ENCODE data around the gene VPS13D. TPM values are rescaled to one million over a fixed set of nuclear protein-coding genes. Genes with fewer than 3 reads are reported as not detected.

Gene VPS13D
- total RNA-seq, 4 donors from 2014 or later: 77.5 to 142 (median 94.4) TPM

GRCh38 chr1:12326986-12327385 is 97.2 kb downstream of the VPS13D start:
- TF ChIP-seq, protein P1, sequence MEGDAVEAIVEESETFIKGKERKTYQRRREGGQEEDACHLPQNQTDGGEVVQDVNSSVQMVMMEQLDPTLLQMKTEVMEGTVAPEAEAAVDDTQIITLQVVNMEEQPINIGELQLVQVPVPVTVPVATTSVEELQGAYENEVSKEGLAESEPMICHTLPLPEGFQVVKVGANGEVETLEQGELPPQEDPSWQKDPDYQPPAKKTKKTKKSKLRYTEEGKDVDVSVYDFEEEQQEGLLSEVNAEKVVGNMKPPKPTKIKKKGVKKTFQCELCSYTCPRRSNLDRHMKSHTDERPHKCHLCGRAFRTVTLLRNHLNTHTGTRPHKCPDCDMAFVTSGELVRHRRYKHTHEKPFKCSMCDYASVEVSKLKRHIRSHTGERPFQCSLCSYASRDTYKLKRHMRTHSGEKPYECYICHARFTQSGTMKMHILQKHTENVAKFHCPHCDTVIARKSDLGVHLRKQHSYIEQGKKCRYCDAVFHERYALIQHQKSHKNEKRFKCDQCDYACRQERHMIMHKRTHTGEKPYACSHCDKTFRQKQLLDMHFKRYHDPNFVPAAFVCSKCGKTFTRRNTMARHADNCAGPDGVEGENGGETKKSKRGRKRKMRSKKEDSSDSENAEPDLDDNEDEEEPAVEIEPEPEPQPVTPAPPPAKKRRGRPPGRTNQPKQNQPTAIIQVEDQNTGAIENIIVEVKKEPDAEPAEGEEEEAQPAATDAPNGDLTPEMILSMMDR (IDR thresholded peaks at IDR 0.05; ENCODE audit: low read depth): no peak

- TF ChIP-seq, protein P1 (IDR thresholded peaks at IDR 0.05; ENCODE audit: low read depth): no peak
Observed at GRCh38 chr1:12327566-12327965, 97.7 kb downstream of the VPS13D start.

DNA sequence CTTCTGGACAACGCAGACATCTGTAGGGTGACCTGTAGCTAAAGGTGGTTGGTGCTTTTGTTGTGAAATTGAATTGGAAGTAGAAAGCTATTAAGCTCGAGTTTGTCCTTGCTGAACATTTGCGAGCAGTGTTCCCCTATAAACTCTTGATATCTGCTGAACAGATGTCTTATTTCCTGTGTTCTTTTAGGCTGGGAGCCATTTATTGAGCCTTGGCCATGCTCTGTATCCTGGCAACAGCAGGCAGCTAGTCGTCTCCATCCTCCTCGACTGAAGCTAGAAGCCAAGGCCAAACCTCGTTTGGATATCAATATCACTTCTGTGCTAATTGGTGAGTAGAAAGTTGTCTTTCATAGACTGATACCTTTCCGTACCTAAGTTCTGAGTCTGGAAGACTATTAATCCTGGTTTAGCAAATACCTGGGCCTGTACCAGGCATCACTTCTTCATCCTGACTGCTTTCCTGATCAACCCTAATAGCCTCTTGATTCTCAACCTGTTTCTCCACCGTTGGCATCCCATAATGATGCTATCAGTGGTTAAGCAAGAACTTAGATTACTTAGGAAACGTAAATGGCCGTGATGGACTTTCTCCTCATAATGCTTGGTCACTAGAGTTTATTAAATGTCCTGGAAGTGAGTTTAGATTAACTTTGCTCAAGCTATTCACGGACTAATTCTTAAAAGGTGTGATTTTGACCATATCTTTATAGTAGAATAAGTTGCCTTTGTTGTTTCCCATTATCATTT is 103.4 kb downstream of the VPS13D start:
- TF ChIP-seq, protein P1 (IDR thresholded peaks at IDR 0.05; ENCODE audit: low read depth): no peak

- TF ChIP-seq, protein P1 (IDR thresholded peaks at IDR 0.05; ENCODE audit: low read depth): no peak
Observed at GRCh38 chr1:12335815-12336214, 106.0 kb downstream of the VPS13D start.

DNA sequence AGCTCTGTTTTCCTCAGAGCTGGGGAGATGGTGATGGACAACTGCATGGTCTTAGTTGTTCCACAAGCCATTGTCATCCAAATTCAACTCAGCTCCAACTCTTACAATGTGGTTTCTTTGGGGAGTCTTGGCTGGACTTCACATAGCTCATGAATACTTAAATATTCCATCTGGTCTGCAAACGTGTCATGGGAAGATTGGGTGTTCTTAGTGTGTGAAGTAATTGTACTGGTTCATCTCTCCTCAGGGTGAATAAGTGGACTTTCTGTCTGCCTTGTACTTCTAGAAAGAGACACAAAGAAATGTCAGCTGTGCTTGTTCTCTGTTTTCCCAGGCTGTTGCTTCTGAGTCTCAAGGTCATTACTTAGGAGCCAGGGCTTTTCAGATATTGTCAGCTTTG is 106.6 kb downstream of the VPS13D start:
- TF ChIP-seq, protein P1 (IDR thresholded peaks at IDR 0.05; ENCODE audit: low read depth): no peak

- TF ChIP-seq, protein P1 (IDR thresholded peaks at IDR 0.05; ENCODE audit: low read depth): no peak
Observed at GRCh38 chr1:12338017-12338416, 108.2 kb downstream of the VPS13D start.

DNA sequence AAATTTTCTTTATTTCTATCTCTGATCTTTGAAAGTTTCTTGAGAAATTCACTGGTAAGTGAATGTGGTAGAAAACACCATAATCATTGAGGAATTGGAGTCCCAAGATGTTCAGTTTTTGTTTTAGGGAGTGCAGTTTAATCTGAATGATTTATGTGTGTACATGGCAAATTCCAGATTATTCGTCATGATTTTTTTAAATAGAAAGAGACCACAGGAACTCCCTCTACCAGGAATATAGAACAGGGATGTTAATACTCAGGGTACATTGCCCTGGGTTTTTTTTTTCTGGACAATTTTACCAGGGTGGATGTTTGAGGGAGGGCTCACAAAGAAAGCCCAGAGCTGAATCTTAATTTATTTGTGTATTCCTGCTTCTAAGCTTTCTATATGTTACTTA is 109.0 kb downstream of the VPS13D start:
- TF ChIP-seq, protein P1 (IDR thresholded peaks at IDR 0.05; ENCODE audit: low read depth): no peak

Measured in subcutaneous adipose tissue (tissue), 4 donors.